HepG2 (cell line): ENCODE results near the gene C1orf159. TPM values are rescaled to one million over a fixed set of nuclear protein-coding genes. Genes with fewer than 3 reads are reported as not detected.

ENCODE experiments used
- DPF2 ChIP-seq: sonication (generic); formaldehyde crosslinking; IDR thresholded peaks from 2 replicates; pipeline ENCODE4 v1.4.0; 2020; ENCODE audit warnings: mild to moderate bottlenecking, low read depth, missing genetic modification reagents, borderline replicate concordance
- FOXA3 ChIP-seq: IDR thresholded peaks from 2 replicates; pipeline ENCODE4 v1.6.1; 2016; ENCODE audit warnings: missing genetic modification reagents, missing compliant biosample characterization
- MATR3 ChIP-seq: sonication (generic); formaldehyde crosslinking; IDR thresholded peaks from 2 replicates; pipeline ENCODE4 v1.4.0; 2020; ENCODE audit warnings: missing genetic modification reagents
- MZF1 ChIP-seq: sonication (generic); formaldehyde crosslinking; IDR thresholded peaks from 2 replicates; pipeline ENCODE4 v1.8.1; 2023; ENCODE audit warnings: mild to moderate bottlenecking, missing genetic modification reagents, borderline replicate concordance
- NFYC ChIP-seq: IDR thresholded peaks from 2 replicates; pipeline ENCODE4 v1.6.1; 2016; ENCODE audit warnings: missing genetic modification reagents, missing compliant biosample characterization
- NR1H2 ChIP-seq: sonication (generic); formaldehyde crosslinking; IDR thresholded peaks from 2 replicates; pipeline ENCODE4 v1.8.1; 2022; ENCODE audit warnings: low read depth, missing genetic modification reagents, borderline replicate concordance
- RFX1 ChIP-seq: fragments of 450-650 bp; IDR thresholded peaks from 2 replicates; pipeline ENCODE4 v1.6.1; 2017
- SALL1 ChIP-seq: sonication (generic); formaldehyde crosslinking; IDR thresholded peaks from 2 replicates; pipeline ENCODE4 v1.8.0; 2022; ENCODE audit warnings: mild to moderate bottlenecking, missing genetic modification reagents
- SP4 ChIP-seq: sonication (generic); formaldehyde crosslinking; IDR thresholded peaks from 2 replicates; pipeline ENCODE4 v1.8.1; 2023; ENCODE audit warnings: mild to moderate bottlenecking, missing genetic modification reagents
- TBP ChIP-seq: sonication (generic); formaldehyde crosslinking; IDR thresholded peaks from 2 replicates; pipeline ENCODE4 v1.5.0; 2020; ENCODE audit warnings: missing genetic modification reagents
- ZNF121 ChIP-seq: sonication (generic); formaldehyde crosslinking; IDR thresholded peaks from 2 replicates; pipeline ENCODE4 v1.5.0; 2020; ENCODE audit warnings: mild to moderate bottlenecking, missing genetic modification reagents
- ZNF224 ChIP-seq: sonication (generic); formaldehyde crosslinking; IDR thresholded peaks from 2 replicates; pipeline ENCODE4 v1.5.0; 2020; ENCODE audit warnings: mild to moderate bottlenecking, missing genetic modification reagents
- ZNF253 ChIP-seq: sonication (generic); formaldehyde crosslinking; IDR thresholded peaks from 2 replicates; pipeline ENCODE4 v1.8.0; 2022; ENCODE audit warnings: mild to moderate bottlenecking, missing genetic modification reagents, borderline replicate concordance
- ZNF329 ChIP-seq: sonication (generic); formaldehyde crosslinking; IDR thresholded peaks from 2 replicates; pipeline ENCODE4 v1.9.0; 2021; ENCODE audit warnings: low read depth, mild to moderate bottlenecking, missing genetic modification reagents
- ZNF337 ChIP-seq: sonication (generic); formaldehyde crosslinking; IDR thresholded peaks from 2 replicates; pipeline ENCODE4 v1.5.1; 2020; ENCODE audit warnings: missing genetic modification reagents, low read depth, mild to moderate bottlenecking, borderline replicate concordance
- polyA plus RNA-seq, 8 experiments: library from polyadenylated mRNA; depleted of rRNA in 3 of 8; stranded (reverse) in 7 of 8; unstranded in 1 of 8; fragments of >200 nt; fragmentation: Illumina TruSeq in 4 of 8; extraction: Trizol in 4 of 8; gene quantifications; 2 replicates each; pipeline versions ENCODE4 v1.2.1 to v1.2.3, GENCODE V29; 2011 to 2016; ENCODE audit warnings: low read depth in 4 of 8, missing spikeins in 1 of 8, mixed read lengths in 1 of 8; ENCODE audit not compliant: insufficient read depth in 1 of 8
- total RNA-seq, 5 experiments: library from RNA; depleted of rRNA; stranded (reverse); fragments of >200 nt; fragmentation: Illumina TruSeq; extraction: Trizol; gene quantifications; 2 replicates each; pipeline ENCODE4 v1.2.3, GENCODE V29; 2016; ENCODE audit warnings: low read depth in 1 of 5
- TF ChIP-seq, protein P1 (sequence below): sonication (generic); formaldehyde crosslinking; IDR thresholded peaks from 2 replicates; pipeline ENCODE4 v1.5.1; 2020; ENCODE audit warnings: mild to moderate bottlenecking, missing genetic modification reagents, borderline replicate concordance
- TF ChIP-seq, protein P2 (sequence below): sonication (generic); formaldehyde crosslinking; IDR thresholded peaks from 2 replicates; pipeline ENCODE4 v1.5.1; 2020; ENCODE audit warnings: mild to moderate bottlenecking, missing genetic modification reagents
- TF ChIP-seq, protein P3 (sequence below): sonication (generic); formaldehyde crosslinking; IDR thresholded peaks from 2 replicates; pipeline ENCODE4 v1.4.0; 2020; ENCODE audit warnings: missing genetic modification reagents
- TF ChIP-seq, protein P4 (sequence below): IDR thresholded peaks from 2 replicates; pipeline ENCODE4 v1.4.0; 2020; ENCODE audit warnings: mild to moderate bottlenecking, missing genetic modification reagents

C1orf159 gene
- total and polyA plus RNA-seq, 2 of the 13 experiments (the other 11 are each of a cell fraction or from before 2014, with no cell fraction given) = 3.8 to 6.7 TPM

DNA sequence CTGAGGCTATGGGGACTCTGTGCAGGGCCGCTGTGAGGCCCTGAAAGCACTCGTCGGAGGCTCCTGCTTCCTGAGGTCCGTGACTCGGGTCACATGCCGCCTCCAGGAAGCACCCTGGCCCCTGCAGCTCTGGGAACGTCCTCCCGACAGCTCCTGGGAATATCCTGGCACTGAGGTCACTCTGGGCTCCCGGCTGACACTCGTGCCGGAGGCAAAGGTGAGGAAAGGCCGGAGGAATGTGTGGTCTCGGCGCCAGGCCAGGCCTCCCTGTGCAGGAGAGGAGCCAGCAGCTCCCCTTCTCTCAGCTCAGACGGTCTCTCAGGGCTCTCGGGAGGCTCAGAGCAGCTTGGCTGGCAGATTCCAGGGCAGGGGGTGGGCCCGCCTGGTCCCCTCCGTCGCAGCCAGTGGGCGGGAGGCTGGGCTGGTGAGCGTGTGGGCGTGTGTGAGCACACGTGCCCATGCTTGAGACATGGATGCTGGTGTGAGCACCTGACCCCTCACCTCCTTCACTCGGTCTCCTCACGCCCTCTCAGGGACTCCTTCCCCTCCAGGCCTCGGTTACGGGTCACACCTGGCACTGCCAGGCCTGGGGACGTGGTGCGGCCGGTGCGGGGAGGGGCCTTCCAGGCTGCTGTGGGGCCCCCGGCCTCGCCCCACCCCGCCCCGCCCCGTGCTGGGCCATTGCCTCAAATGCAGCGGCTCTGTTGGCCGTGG lies 36.3 kb downstream of the C1orf159 start (continued):
- TF ChIP-seq RFX1 = no peak
- TF ChIP-seq, protein P1, sequence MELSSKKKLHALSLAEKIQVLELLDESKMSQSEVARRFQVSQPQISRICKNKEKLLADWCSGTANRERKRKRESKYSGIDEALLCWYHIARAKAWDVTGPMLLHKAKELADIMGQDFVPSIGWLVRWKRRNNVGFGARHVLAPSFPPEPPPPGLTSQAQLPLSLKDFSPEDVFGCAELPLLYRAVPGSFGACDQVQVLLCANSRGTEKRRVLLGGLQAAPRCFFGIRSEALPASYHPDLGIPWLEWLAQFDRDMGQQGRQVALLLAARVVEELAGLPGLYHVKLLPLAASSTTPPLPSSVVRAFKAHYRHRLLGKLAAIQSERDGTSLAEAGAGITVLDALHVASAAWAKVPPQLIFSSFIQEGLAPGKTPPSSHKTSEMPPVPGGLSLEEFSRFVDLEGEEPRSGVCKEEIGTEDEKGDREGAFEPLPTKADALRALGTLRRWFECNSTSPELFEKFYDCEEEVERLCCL (CRISPR knock-in tag) = peak; percentile 84; the same call in 1 of the 2 replicates
- TF ChIP-seq, protein P2, sequence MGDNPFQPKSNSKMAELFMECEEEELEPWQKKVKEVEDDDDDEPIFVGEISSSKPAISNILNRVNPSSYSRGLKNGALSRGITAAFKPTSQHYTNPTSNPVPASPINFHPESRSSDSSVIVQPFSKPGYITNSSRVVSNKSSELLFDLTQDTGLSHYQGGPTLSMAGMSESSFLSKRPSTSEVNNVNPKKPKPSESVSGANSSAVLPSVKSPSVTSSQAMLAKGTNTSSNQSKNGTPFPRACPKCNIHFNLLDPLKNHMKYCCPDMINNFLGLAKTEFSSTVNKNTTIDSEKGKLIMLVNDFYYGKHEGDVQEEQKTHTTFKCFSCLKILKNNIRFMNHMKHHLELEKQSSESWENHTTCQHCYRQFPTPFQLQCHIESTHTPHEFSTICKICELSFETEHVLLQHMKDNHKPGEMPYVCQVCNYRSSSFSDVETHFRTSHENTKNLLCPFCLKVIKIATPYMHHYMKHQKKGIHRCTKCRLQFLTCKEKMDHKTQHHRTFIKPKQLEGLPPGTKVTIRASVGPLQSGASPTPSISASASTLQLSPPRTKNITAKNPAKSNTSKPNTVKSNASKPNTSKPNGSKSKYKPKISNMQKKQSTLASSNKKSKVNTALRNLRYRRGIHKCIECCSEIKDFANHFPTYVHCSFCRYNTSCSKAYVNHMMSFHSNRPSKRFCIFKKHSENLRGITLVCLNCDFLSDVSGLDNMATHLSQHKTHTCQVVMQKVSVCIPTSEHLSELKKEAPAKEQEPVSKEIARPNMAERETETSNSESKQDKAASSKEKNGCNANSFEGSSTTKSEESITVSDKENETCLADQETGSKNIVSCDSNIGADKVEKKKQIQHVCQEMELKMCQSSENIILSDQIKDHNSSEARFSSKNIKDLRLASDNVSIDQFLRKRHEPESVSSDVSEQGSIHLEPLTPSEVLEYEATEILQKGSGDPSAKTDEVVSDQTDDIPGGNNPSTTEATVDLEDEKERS (CRISPR knock-in tag) = peak; percentile 58; the same call in 1 of the 2 replicates
- no peak for TF ChIP-seq ZNF329
- TF ChIP-seq ZNF224 = no peak
- peak; percentile 82 for TF ChIP-seq SALL1 (CRISPR knock-in tag)
- TF ChIP-seq, protein P3, sequence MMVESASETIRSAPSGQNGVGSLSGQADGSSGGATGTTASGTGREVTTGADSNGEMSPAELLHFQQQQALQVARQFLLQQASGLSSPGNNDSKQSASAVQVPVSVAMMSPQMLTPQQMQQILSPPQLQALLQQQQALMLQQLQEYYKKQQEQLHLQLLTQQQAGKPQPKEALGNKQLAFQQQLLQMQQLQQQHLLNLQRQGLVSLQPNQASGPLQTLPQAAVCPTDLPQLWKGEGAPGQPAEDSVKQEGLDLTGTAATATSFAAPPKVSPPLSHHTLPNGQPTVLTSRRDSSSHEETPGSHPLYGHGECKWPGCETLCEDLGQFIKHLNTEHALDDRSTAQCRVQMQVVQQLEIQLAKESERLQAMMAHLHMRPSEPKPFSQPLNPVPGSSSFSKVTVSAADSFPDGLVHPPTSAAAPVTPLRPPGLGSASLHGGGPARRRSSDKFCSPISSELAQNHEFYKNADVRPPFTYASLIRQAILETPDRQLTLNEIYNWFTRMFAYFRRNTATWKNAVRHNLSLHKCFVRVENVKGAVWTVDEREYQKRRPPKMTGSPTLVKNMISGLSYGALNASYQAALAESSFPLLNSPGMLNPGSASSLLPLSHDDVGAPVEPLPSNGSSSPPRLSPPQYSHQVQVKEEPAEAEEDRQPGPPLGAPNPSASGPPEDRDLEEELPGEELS (CRISPR knock-in tag) = peak; percentile 39; the same call in 1 of the 2 replicates
- no peak for TF ChIP-seq MZF1 (CRISPR knock-in tag)
- TF ChIP-seq MATR3 (CRISPR knock-in tag) = no peak
- no peak for TF ChIP-seq FOXA3 (CRISPR knock-in tag)
- no peak for TF ChIP-seq TBP (CRISPR knock-in tag)
- no peak; the same call in 1 of the 2 replicates for TF ChIP-seq ZNF253
- 0 out of 2 replicates have a peak, but pooled peaks have one; percentile 23 for TF ChIP-seq SP4 (CRISPR knock-in tag)
- no peak for TF ChIP-seq NFYC (CRISPR knock-in tag)
- no peak for TF ChIP-seq NR1H2
- TF ChIP-seq ZNF337 (CRISPR knock-in tag) = no peak
- no peak for TF ChIP-seq DPF2
- TF ChIP-seq, protein P4, sequence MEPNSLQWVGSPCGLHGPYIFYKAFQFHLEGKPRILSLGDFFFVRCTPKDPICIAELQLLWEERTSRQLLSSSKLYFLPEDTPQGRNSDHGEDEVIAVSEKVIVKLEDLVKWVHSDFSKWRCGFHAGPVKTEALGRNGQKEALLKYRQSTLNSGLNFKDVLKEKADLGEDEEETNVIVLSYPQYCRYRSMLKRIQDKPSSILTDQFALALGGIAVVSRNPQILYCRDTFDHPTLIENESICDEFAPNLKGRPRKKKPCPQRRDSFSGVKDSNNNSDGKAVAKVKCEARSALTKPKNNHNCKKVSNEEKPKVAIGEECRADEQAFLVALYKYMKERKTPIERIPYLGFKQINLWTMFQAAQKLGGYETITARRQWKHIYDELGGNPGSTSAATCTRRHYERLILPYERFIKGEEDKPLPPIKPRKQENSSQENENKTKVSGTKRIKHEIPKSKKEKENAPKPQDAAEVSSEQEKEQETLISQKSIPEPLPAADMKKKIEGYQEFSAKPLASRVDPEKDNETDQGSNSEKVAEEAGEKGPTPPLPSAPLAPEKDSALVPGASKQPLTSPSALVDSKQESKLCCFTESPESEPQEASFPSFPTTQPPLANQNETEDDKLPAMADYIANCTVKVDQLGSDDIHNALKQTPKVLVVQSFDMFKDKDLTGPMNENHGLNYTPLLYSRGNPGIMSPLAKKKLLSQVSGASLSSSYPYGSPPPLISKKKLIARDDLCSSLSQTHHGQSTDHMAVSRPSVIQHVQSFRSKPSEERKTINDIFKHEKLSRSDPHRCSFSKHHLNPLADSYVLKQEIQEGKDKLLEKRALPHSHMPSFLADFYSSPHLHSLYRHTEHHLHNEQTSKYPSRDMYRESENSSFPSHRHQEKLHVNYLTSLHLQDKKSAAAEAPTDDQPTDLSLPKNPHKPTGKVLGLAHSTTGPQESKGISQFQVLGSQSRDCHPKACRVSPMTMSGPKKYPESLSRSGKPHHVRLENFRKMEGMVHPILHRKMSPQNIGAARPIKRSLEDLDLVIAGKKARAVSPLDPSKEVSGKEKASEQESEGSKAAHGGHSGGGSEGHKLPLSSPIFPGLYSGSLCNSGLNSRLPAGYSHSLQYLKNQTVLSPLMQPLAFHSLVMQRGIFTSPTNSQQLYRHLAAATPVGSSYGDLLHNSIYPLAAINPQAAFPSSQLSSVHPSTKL = peak; percentile 36; the same call in 1 of the 2 replicates
- no peak for TF ChIP-seq ZNF121 (CRISPR knock-in tag)
